Lung microvascular endothelial cell (primary cell): ENCODE measurements around the gene SLC25A47. TPM values are rescaled to one million over a fixed set of nuclear protein-coding genes. Genes with fewer than 3 reads are reported as not detected.
"Not testable (repeated sequence)": the region's sequence is repeated elsewhere in the genome, so short reads cannot be mapped to it uniquely, and the experiment has no call there.

Source experiments
- DNase-seq, 2 donors: peaks; one replicate each; pipeline versions ENCODE4 v3.0.0 to v3.0.0-alpha.2; 2010; ENCODE audit warnings: low read depth in 2 of 2
- total RNA-seq: library from RNA; depleted of rRNA; stranded (reverse); fragments of >200 nt; gene quantifications from 2 replicates; pipeline ENCODE4 v1.2.1, GENCODE V29; 2014

Gene SLC25A47
- total RNA-seq, 1 donor from 2014 or later = under 0.01 TPM

DNA sequence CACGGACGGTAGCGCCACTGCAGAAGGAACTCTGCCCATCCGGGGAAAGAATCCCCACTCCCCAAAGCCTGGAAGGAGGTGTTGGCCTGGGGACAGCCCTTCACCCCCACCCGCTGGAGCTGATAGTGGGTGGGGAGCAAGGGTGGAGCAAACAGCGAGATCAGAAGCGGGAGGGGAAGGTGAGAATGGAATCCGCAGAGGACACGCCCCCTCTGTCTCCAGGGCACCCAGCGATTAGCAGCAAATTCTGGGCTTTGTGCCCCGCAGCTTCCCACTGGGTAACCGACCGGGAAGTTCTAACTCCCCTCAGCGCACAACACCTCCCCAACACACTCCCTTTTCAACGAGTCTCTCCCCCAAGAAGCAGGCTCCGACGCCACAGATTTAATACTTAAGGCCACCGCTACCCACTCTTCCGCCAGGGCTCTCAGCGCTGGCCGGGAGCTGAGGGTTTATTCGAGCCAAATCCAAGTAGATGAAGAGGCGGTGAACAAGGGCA is 18.3 kb upstream of the SLC25A47 start:
- DNase-seq = peak; percentile 35 to 45

GRCh38 chr14:100305324-100306100 is 17.6 kb upstream of the SLC25A47 start:
- DNase-seq = peak; percentile 26 to 28

DNA sequence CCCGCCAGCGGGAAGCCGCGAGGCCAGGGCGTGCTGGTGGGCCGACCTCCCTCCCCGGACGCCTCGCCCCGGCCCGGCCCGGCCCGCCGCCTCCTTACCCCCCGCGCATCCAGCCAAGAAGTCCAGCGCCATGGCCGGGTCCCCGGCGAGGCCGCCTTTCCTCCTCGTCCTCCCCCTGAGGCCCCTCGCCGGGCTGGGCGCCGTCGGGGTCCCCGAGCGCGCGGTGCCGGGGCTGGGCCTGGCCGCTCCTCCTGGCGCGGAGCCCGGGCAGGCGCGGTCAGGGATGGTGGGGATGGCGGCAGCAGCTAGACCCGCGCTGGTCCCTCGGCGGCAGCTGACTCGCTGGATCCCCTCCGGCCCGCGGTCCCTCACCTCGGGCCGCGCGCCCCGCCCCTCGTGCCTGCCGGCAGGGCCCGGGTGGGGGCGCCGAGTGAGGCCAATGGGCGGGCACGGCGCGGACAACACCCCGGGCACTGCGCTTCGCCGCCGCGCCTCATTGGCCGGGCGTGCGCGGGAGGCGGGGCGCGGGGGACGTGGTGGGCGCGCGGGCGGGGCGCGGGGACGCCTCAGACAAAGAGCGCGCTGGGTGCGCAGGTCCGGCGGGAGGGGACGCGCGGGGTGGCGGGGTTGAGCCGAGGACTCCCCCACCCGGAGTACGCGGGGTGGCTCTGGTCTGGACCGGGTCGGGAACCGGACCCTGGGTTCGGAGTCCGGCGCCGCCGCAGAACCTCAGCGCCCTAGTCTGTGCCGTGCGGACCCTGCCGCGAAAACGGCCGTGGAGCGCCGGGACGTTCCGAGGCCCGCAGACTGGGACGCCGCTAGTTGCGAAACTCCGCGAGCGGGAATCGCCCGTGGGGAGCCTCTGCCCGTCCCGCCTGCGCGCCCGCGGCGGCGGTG is 16.8 kb upstream of the SLC25A47 start, which contains the start of gene SLC25A29:
SLC25A29 (minus strand) TSS at position 344 of the 897 bp plus-strand sequence; CDS start at position 132, 212 bp downstream.
- DNase-seq = peak; percentile 90 to 94

DNA sequence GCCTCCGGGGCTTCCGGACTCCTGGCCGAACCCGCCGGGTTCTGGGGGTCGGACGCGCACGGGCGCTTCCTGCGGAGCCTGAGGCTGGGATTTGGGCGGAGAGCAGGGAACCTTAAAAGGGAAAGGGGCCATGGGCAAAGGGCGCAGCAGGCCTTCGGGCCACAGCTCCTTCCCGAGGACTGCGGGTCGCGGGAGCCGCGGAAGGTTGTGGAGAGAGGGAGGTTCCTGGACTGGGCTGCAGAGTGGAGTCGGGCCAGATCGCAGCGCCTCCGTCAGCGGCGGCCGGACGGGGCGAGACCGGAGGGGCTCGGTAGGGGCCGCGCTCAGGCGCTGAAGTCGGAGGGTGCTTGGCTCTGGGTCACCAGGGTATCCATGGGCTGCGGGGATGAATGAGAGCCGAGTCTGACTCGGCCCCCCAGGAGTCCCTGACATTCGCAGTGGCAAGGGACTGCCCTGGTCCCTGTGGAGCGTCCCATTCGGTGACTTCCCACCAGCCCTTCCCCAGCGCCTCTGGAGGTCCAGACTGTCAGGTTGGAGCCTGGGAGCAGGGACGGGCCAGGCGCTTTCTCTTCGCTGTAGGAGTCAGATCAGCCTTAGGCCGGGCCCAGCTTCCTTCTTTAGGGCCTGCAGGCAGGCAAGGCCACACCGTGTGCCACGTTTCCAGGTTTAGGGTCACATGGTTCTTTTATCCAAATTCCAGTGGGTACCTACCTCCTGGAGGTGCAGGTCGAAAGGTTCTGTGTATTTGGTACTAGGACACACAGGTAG is 16.0 kb upstream of the SLC25A47 start:
- DNase-seq = peak; percentile 33 to 47

DNA sequence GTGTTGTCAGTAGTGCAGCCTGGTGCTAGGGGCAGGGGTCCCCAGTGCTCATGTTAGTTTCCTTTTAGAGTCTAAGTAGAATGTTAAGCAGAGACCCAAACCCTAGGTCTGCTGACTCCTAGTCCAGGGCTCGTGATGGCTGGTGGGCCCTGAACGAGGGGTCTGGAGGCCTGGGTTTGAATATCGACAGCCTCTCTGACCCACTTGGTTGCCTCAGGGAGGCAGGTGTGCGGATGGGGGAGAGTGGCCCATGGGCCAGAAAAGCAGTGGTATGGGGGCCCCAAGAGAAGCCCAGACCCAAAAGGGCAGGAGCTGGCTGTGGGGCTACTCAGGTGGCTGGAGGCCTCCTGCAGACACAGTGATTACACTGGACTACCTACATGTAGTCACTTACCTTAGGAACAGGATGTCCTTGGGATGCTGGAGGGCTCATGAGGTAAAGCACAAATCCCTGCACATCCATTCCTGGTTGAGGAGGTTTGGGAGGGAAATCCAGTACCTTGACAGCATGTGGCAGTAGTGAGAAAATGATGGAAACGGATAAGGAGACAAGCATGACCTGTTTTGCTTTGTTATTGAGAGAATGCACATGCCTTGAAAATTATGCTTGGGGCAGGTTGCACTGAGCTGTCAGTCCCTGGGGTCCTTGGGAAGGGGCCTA is 15.2 kb upstream of the SLC25A47 start:
- DNase-seq = no peak

GRCh38 chr14:100308427-100308792 is 14.7 kb upstream of the SLC25A47 start:
- not testable (repeated sequence) for DNase-seq

DNA sequence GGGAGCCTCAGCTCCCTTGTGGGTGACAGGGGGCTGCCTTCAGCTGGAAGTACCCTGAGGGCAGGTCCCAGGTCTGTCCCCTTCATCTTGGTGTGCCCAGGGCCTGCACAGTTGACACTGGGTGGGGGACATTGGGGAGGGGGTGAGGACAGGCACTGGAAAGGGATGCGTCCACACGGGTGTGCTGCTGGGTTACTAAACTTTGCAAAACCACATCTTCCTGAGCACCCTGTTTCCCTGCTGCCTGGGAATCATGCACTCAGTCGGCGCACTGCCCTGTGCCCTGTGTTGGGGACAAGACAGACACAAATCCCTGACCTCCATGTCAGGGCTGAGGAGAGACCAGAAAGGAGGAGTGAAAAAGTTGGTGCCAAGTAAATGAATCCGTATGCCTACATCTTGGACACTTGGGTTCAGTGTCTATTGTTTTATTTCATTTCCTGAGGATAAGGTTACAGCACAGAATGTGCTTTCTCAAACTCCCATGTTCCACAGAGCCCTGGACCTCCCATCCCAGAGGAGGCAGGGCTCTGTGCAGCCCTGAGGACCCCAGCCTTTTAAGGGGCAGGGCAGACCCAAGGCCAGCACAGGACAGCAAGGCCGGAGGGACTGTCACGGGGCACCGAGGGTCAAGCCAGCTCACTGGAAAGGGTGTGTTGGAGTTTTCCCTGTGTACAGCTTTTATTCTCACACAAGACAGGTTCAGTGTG is 14.0 kb upstream of the SLC25A47 start:
- DNase-seq = peak in 1 of 2 donors; percentile 20

- not testable (repeated sequence) for DNase-seq
These were observed 10.8 kb upstream of the SLC25A47 start for GRCh38 chr14:100312110-100312876.

DNA sequence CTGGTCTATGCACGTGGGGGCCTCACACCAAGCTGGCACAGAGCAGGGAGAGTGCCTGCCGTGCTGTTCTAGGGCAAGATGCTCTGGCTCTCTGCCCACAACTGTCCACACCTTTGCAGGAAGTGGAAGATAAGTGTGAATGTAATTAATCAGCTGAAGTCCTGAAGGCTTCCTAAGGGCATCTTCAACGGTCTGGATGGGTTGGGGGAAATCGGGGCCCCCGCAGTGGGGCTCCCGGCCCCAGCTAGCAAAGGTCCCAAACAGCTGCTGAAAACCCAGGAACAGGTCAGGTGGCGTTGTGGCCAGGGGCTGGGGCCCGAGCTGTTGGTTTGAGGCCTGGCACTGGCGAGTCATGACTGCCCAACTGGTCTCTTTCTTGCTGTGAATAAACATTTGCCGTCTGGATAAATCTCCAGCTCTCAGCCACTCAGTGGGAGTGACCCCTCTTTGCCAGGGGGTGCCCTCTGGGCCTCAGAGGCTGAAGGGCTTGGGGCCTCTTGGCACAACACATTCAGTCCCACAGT is 10.2 kb upstream of the SLC25A47 start:
- DNase-seq = no peak

- DNase-seq = no peak
These were observed 9.5 kb upstream of the SLC25A47 start for GRCh38 chr14:100313464-100314230.

DNA sequence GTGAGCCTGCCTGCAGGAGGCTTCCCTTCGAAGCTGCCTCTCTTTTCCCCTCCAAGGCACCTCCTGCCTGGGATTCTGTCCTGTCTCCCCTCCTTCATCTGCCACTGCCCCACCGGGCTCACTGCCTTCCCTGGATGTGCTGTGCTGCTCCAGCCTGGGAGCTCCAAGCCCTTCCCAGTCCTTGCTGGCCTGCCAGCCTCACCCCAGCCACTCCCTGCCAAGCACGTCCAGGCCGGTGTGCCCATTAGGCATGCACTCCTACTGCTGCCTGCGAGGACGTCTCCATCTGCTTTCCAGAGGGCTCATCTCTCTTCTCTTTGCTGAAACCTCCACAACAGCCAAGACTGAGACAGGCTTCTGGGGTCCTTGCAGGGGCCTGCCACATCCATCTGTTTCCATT is 8.4 kb upstream of the SLC25A47 start:
- no peak for DNase-seq

GRCh38 chr14:100317389-100317788 is 5.8 kb upstream of the SLC25A47 start:
- no peak for DNase-seq

GRCh38 chr14:100317912-100318808 is 5.0 kb upstream of the SLC25A47 start:
- DNase-seq = peak; percentile 67 to 77

DNA sequence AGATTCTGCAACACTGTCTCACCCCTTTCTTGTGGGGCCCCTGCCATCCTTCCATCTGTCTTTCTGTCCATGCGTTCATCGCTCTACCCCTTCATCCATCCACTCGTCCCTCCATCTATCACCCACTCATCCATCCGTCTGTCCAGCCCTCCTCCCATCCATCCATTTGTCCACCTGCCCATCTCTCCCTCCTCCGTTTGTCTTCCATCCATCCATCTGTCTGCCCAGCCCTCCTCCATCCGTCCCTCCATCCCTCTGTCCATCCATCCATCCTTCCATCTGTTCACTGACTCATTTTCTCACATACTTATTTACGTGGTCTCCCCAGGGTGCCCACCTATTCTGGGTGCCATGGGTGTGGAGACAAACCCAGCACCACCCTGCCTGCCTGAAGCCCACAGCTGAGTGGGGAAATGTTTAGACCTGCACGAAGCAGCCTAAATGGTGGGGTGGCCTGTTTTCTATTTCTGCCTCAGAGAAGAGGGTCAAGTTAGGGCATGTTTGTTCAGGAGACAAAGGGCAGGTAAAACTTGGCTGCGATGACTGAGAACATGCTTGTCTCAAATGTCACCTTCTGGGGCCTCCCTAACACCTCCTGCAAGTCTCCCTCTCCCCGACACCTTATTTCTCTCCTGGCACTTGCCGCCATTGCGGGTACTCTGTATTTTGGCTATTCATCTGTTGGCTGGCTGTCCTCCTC is 2.8 kb upstream of the SLC25A47 start:
- no peak for DNase-seq

DNA sequence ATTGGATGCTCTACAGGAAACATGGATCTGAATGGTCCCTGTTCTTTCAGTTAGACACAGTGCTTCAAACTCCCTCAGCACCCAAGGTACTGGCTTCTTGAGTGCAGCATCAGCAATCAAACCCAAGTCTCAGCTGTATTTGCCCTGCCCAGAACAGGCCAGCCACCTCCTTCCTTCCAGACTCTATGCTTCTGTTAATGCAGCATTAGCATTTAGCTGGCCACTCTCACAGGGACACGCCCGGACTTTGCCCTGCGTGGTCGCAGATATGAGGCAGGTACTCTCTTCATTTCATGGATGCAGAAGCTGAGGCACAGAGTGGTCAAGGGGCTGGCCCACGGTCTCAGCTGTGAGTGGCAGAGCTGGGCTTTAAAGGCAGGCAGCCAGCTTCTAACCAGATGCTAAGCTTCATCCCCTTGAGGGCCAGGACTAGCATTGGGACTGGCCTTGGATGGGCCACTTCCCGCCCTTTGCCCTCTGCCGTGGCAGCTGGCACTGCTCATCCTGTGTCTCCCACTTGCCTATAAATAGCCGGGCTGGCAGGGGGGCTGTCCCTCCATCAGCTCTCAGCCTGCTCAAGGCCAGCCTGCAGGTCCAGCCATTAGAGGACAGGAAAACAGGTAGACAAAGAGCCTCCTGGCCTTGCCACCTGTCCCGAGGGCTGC is 1.5 kb upstream of the SLC25A47 start:
- DNase-seq = no peak
